GM19452 (cell line): ENCODE data around the gene COG7.
"Not testable (repeated sequence)": the region's sequence is repeated elsewhere in the genome, so short reads cannot be mapped to it uniquely, and the experiment has no call there.

Source experiments
- ATAC-seq: cut with Tn5 transposase; IDR thresholded peaks from one replicate; pipeline ENCODE4 v1.9.1; 2021; ENCODE audit not compliant: unreplicated experiment

The COG7 gene

DNA sequence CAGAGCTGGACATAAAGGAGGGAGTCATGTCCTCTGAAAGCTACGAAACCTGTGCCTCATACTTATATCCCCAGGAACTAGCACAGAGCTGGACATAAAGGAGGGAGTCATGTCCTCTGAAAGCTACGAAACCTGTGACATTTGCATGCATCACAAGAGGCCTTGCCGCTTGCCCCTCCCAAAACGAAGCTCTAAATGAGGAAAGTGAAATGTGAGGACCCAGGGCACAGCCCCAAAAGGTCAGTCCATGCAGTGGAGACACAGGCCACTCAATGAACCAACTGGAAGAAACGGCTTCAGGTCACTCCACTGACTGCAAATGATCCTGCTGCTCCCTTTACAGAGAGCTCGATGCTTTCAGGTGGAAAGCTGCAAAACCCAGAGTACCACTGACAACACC lies 38.3 kb downstream of the COG7 start:
- no peak for ATAC-seq

DNA sequence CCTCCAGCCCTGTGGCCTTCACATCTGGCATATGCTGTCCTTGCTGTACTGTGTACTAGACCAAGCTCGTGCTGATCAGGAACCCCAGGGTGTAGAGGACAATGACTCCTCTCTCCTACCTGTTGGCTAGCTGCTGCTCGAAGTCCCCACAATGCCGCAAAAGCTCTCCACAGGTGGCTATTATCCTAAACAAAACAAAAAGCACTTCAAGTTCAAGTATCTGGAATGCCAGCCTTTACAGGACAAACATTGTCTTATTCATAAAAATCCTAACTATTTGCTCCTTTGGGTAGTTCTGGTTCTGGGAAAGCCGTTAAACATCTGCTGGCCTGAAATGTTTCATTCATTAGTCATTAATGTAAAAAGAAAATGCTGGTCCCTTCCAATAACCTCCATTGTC lies 42.8 kb downstream of the COG7 start:
- no peak for ATAC-seq

DNA sequence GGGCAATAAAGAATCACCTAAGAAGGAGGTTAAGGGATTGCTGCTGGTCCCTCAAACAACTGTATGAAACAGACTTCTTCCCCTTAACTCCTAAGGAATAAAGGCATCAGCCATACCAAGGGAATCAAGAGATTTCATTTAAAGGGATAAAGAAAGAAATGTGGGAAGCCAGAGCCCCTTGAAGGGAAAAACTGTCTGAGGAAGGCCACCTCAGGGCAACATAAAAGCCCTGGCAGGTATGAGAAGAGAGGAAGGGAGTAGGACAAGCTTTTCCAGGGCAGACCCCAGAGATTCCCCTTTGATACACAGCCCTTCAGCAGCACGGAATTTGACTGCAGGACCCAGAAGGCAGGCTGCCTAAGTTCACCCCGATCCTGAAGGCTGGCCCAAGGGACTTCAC lies 43.5 kb downstream of the COG7 start:
- ATAC-seq, result no peak

DNA sequence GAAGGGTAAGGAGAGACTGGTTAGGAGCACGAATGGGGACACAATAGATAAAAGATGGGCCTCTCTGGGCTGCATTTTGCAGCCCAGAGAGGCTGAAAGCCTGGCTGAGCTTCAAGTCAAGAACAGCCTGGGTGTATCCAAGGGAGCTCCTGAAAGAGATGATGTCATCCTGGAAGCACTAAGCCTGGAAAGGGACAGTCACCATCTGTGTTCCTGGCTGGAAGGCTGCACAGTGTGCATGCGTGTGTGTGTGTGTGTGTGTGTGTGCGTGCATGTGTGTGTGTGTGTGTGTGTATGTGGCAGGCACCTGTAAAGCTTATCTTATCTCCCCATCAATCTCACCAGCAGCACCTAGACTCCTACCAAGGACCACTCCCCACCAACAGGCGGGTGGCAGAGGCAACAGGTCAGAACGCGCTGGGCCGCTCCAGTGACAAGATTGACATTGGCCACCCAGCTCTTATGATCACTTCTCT lies 44.1 kb downstream of the COG7 start:
- no peak for ATAC-seq

DNA sequence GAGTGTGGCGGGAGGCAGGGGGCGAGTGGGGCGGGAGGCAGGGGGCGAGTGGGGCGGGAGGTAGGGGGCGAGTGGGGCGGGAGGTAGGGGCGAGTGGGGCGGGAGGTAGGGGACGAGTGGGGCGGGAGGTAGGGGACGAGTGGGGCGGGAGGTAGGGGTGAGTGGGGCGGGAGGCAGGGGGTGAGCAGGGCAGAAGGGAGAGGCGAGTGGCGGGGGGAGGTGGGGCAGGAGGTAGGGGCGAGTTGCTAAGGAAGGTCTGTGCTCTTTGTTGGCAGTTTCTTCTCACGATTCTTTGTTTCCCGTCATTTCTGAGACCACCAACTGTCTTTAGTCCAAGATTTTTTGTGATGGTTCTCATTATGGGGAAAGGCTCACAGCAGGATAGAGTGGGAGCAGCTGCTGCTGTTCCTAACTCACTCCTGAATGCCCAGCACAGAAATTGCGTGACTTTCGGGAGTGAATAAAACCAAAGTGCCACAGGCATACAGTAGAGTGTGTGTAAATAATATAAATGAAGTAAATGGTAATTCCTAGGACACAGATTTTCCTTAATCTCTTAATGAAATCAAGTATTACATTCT lies 44.7 kb downstream of the COG7 start:
- no peak for ATAC-seq

DNA sequence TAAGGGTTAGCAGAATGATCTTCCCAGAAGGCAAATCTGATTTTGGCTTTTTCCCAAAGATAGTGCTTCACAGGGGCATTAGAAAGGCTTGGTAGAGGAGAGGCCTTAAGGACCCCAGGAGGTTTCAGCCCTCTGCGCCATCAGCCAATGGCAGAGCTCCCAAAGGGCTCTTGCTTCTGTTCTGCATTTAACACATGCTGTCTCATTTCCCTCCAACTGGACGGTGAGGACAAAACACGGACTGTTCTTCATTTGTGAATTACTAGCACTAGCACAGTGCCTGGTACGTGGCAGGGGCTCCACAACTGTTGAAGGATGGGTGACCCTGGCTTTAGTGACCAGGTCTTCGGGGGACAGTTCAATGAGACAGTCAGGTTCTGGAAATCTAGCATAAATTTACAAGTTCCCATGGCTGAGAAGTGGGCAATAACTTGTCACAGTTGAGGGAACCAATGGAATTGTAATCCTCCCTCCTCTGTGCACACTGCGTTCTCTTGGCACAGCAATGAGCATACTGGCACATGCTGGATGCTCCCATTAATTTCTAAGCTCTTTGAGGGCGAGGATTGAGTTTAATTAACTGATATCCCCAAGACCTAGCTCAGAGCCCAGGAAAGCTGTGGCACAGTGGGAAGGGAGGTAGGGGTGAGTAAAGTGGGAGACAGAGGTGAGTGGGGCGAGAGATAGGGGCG lies 45.4 kb downstream of the COG7 start:
- ATAC-seq, result no peak

DNA sequence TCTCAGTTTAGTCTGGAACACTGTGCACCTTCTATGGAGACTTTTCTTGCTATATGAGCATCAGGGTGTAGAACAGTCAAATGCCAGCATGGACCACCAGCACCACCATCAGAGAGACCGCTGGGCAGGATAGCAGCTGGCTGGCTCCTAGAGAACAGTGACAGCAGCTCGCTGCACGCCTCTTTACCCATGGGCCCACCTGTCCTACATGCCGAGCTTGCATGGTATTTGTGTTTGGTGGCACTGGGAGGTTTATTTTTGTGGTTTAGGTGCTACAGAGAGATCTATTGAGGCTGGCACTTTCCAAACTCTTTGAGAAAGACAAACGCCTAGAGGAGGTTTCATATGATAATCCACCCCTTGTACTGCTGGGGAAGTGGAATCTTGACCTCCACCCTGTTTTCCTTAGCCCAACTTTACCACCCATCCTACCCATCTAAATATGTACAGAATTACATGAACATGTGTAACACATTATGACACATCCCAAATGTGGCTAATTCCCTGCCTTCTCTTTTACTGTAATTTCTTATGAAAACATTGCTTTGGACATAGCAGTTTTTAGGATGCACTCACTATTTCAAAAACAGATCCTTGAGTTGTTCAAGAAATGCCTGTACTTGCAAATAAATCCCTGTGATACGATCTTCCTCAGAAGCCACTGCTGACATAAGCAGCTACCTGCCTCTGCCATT lies 46.3 kb downstream of the COG7 start:
- no peak for ATAC-seq

DNA sequence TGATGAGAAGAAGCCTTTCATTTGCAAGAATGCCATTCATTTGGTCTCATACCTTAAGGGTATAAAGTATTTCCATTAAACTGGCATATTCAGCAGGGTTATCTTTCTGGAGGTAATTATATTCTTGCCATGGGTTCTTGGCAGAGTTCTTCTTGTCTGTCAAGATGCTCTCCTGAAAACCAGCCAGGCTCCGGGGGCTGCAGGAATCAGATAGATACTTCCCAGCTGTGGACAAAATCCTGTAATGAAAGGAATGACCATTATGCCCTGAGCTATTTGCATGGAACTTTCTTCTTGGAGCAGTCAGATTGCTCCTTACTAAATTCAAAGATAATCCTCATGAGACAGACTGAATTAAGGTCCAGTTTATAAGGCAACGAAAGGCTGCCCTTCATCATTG lies 47.0 kb downstream of the COG7 start:
- no peak for ATAC-seq

DNA sequence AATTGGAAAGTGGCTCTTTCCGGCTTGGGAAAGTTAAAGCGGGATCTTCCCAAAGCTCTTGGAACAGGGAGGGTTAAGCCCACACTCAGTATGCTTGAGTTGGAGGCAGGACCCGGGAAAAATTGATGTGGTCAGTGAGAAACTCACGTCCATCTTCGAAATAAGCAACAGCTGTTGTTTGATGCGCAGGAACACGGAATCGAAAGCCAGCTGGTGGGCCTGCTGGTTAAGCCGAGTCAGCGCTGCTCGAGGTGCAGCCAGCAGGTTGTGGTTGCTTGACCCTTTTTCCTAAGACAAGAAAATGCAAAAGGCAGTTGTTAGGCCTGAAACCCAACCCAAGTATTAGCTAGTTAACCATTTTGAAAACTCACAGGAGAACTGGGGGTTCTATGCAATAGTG lies 49.4 kb downstream of the COG7 start:
- no peak for ATAC-seq

DNA sequence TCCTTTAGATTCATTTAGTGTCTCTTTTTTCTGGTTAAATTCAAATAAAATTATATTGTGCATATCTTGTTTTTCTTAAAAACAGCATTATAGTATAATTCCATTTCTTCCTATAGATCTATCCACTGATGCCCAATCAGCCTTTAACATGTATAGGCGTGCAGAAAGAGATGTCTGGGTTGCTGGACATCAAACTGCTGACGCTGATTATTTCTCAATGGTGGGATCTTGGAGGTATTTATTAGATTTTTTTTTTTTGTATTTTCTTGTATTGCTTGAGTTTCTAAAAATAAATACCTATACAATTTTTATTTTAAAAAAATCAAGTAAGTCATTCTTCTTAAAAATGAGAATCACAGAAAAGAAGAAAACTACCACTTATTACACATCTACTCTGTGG lies 50.9 kb downstream of the COG7 start:
- no peak for ATAC-seq

DNA sequence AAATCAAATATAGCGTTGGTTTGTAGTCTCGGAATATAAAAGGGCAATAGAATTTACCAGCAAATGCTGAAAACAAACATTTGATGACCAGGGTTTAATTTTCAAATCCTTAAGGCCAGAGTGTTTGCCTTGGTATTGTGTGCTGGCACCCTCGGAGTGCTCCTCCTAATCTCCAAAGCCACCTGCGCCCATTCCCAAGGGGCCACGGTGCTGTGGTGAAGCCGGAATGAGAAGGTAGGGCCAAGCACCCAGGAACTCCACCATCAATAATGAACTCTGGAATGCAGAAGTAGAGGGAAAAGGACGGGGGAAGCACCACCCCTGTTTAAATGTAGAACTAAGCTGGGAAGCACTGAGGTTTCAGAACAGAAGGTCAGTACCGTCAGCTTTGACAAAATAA lies 51.9 kb downstream of the COG7 start:
- ATAC-seq, result no peak

DNA sequence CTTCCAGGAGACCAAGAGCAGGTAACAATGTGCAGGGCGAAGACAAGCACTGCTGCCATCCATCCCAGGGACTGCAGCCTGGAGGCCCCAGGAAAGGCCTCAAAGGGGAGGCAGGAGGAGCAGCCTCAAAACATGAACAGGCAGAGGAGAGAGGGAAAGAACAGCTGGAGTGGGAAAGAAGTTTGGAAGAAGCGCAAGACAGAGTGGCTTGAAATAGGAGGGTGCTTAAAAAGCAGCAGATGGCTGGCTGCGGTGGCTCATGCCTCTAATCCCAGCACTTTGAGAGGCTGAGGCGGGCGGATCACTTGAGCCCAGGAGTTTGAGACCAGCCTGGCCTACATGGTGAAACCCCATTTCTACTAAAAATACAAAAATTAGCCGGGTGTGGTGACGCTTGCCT lies 52.5 kb downstream of the COG7 start:
- not testable (repeated sequence) for ATAC-seq

DNA sequence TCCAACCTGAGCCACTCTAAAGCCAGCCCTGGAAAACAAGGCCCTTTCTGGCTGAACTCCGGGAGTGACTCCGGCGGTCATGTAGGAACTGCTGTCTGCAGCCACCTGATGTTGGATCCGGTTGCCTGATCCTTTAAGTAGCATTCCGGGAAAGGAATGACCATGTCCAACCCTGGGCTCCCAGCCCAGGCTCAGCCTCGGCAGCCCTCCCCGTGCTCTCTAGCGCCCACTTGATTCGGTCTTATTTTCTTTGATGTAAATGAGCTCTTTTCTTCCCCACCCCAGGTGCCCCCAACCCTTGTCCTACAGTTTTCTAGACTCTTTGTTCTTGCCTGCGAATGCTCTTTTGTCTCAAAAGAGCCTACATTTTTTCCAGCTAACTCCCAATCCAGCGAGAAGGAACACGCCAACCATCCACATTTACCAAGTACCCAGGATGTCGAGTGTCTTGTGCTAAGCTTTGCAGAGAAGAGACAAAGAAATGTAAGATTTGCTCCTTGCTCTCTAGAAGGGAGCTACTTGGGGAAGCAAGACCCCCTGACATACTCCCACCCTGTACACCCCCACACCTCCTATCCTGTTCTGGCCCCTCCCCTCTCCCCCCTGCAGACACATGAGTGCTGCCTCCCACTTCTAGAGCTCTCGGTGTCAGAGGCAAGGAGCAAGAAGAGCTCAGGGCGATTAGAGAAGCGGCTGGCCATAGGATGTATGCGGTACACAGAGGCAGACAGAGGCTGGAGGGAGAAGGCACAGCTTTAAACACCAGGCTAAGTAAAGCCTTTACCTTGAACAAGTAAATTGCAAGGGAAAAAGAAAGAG lies 53.8 kb downstream of the COG7 start:
- ATAC-seq, result no peak

DNA sequence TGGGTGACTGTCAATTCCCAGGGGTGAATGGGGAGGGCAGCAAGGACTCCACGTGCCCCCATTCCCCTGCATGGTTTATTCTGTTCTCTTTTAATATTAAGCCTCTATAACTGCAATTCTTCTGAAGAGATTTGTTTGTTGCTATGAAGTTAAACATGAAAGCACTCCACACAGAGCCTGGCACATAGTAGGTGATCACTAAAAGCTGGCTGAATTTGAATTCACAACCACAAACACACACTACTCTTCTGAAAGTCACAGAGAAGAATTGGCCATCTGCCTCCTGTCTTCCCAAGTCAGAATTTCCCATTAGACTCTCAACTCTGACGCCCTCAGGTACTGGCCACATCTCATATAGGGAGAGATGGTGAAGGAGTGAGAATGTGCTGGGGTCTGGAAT lies 55.5 kb downstream of the COG7 start:
- no peak for ATAC-seq

DNA sequence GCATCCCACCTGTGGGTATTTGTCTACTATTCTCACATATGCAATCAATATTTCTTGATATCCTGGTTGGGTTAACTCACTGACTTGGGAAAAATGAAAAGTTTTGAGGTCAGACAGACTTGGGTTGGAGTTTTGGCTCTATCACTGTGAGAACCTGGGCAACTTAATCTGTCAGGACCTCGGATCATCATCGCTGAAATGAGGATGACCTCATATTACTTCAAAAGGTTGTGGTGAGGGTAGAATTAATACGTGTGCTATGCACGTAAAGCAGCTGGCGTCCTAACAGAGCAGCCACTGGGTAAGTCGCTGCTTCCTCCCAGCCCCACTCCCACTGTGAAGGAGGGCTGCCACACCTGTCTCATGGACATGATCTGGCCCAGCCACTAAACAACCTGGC lies 57.3 kb downstream of the COG7 start:
- no peak for ATAC-seq

DNA sequence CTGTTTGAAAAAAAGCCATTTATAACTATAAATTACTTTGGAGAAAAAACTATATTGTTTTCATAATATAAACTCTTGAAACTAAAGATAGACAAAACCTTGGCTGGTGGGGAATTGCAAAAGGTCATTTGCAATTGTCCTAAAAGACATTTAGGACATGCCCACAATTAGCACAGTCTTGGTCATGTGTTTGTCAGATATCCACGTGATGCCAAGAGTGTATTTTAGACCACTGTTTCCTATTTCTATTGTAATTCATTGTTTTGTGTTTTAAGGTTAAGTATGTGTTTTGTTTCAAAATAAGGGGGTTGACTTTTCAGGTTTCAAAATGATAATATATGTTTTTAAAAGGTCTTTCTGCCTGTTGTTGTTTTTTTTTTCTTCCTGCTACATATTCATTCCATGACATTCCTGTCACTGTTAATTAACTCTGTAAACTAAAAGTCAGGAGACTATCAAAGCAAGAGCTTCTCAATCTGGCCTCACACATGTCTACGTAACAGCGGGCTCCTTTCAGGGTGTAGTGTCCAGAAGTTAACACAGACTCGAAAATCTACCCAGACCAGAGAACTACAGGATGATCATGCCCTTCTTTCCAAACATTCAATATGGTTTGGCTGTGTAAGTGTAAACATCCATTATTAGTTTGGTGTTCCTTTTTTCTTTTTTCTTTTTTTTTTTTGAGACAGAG lies 58.7 kb downstream of the COG7 start:
- no peak for ATAC-seq

DNA sequence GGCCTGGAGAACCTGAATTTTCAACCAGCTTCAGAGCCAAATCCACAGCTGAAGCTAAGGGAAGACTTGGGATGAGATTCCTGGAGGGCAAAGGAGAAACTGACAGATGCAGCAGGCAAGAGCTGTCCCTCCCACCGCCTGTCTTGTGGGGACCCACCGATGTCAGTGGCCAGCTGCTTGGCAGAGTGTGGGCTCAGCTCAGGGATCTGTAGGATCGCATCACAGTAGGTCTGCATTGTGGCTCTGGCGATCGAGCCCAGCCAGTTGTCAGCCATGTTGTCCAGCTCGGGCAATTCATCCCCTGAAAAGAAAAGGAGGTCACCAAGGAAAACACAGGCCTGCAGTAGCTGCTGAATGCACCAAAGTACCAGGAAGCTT lies 60.8 kb downstream of the COG7 start:
- no peak for ATAC-seq

DNA sequence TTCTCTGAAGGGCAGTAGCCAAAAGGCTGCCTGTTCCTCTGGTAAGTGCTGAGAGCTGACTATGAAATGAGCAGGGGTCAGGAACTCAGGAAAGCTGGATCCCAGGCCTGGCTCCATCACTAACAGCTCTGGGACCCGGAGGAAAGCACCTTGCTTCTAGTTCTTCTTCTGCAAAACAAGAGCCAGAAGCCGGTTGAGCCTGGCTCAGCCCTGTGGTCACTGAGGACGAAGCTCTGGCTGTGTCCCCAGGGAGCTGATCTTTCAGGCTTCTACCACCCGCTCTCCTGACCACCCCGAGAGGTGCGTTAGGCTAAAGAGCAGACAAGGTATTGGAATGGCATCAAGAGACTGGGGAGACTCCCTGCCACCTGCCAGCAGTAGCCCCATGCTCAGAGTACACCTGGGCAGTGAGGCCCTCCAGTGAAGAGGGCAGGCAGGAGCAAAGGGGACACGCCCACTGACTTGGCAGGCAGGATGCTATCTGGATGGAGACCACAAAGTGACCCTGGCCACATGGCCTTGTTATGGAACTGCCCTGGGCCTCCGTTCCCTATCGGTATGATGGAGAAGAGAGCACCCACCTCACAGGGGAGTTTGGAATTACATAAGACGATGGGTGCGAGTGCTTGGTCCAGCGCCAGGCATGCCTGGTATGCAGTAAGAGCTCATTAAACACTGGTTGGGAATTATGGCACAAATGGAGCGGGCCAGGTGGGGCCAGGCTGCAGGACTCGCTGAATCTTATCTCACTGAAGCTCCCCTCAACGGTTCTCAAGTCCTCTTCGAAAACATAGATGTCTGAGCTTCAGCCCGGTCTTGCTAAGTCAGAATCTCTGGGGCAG lies 61.4 kb downstream of the COG7 start:
- no peak for ATAC-seq

DNA sequence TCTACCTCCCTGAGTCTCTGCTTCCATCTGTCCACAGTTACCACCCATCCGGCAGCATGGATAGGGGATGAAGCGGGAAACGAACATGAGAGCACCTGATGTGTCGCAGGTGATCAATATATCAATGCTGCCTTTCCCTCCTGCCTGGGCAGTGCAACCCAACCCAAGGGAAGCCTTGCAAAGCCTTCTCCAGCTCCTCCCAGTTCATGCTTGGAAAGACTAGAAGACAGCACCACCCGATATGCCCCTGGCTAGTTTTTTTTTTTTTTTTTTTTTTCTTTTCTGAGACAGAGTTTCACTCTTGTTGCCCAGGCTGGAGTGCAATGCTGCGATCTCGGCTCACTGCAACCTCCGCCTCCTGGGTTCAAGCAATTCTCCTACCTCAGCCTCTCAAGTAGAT lies 63.1 kb downstream of the COG7 start:
- not testable (repeated sequence) for ATAC-seq

DNA sequence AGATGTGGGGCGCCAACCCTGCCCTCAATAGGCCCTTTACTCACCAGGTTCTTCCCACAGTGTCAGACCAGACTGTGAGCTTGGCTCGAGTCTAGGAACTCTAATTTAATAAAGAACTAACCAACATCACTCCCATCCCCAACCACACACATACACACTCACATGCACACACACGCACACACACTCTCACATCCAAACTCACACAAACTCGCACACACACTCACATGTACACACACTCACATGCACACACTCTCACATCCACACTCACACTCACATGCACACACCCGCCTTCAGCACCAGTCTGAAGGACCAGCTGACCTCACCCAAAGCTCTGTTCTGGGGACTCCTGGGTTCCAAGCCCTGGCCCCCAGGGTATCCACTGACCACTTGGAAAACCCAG lies 63.8 kb downstream of the COG7 start:
- no peak for ATAC-seq
